Uterus (tissue), 4 donors: ENCODE data around the gene RAI14. TPM values are rescaled to one million over a fixed set of nuclear protein-coding genes. Genes with fewer than 3 reads are reported as not detected.

Experiments used
- DNase-seq, 2 donors: peaks; one replicate each; pipeline ENCODE4 v3.0.0-alpha.2; 2019 to 2020
- H3K27ac ChIP-seq, 2 donors: fragments of 200-600 bp; sonication (generic); 1 replicate in 1 of 2; 2 replicates in 1 of 2; pipeline ENCODE4 v1.5.1; 2016 to 2018
- H3K27me3 ChIP-seq, 2 donors: fragments of 200-600 bp; sonication (generic); one replicate each; pipeline ENCODE4 v1.5.1; 2018 to 2019; ENCODE audit warnings: control low read depth in 1 of 2
- H3K36me3 ChIP-seq, 2 donors: fragments of 200-600 bp; sonication (generic); one replicate each; pipeline ENCODE4 v1.5.1; 2019; ENCODE audit warnings: control low read depth in 1 of 2
- H3K4me1 ChIP-seq, 2 donors: fragments of 200-600 bp; sonication (generic); one replicate each; pipeline ENCODE4 v1.5.1; 2018 to 2019; ENCODE audit warnings: control low read depth in 1 of 2
- H3K4me3 ChIP-seq, 2 donors: fragments of 200-600 bp; sonication (generic); 1 replicate in 1 of 2; 2 replicates in 1 of 2; pipeline ENCODE4 v1.5.1; 2018 to 2019; ENCODE audit warnings: mild to moderate bottlenecking in 1 of 2
- H3K9me3 ChIP-seq, 2 donors: fragments of 200-600 bp; sonication (generic); one replicate each; pipeline ENCODE4 v1.5.1; 2019; ENCODE audit warnings: control low read depth in 1 of 2
- CTCF ChIP-seq, 4 experiments: fragments of 200-600 bp in 2 of 4; fragments of 450-650 bp in 2 of 4; sonication (generic) in 2 of 4; IDR thresholded peaks; one replicate each; pipeline ENCODE4 v1.5.1; 2016 to 2019; ENCODE audit warnings: antibody characterized with exemption in 4 of 4, mild to moderate bottlenecking in 2 of 4, moderate library complexity in 1 of 4
- POLR2A ChIP-seq, 2 donors: fragments of 450-650 bp; IDR thresholded peaks; one replicate each; pipeline ENCODE4 v1.6.1; 2016; ENCODE audit warnings: antibody characterized with exemption in 2 of 2, mild to moderate bottlenecking in 1 of 2, moderate library complexity in 1 of 2
- intact Hi-C: fragments of 100-400 bp; cut with DNase I; formaldehyde crosslinking; loops from one replicate; pipeline ENCODE4 v1.15.1; 2023; ENCODE audit warnings: low total_unique reads
- total RNA-seq, 4 donors: library from RNA; depleted of rRNA in 3 of 4; stranded (reverse); fragments of >200 nt in 3 of 4; gene quantifications; one replicate each; pipeline versions ENCODE4 v1.1.0 to v1.2.4, GENCODE V29; 2014 to 2023
- donor health status: DM: yes; HTN: yes; CAD: no.

Gene RAI14
- total RNA-seq, 4 donors from 2014 or later = 32.4 to 264 (median 117) TPM

GRCh38 chr5:34832568-34832967 is 176.4 kb downstream of the RAI14 start:
- TF ChIP-seq POLR2A (IDR thresholded peaks at IDR 0.05) (no peak), CTCF (IDR thresholded peaks at IDR 0.05) (no peak)
- H3K27ac ChIP-seq = no peak overlapping the region
- intact Hi-C loops = no loop called here
- H3K27me3 ChIP-seq = no peaks in the 10 kb centered on the region
- no peak overlapping the region for H3K4me3 ChIP-seq
- H3K36me3 ChIP-seq = no peaks in the 10 kb centered on the region
- no peaks in the 10 kb centered on the region for H3K4me1 ChIP-seq
- no peak for DNase-seq
- H3K9me3 ChIP-seq = no peaks in the 10 kb centered on the region

- DNase-seq = no peak
- Histone ChIP-seq H3K4me3 (no peak overlapping the region), H3K36me3 (no peaks in the 10 kb centered on the region), H3K4me1 (no peaks in the 10 kb centered on the region), H3K9me3 (no peaks in the 10 kb centered on the region), H3K27ac (no peak overlapping the region), H3K27me3 (no peaks in the 10 kb centered on the region)
- intact Hi-C loops = no loop called here
- TF ChIP-seq CTCF (IDR thresholded peaks at IDR 0.05) = no peak
- no peak for TF ChIP-seq POLR2A (IDR thresholded peaks at IDR 0.05)
These were observed 177.0 kb downstream of the RAI14 start for GRCh38 chr5:34833090-34833489.

GRCh38 chr5:34833976-34834793 is 178.1 kb downstream of the RAI14 start:
- Histone ChIP-seq H3K4me3 (no peak overlapping the region), H3K36me3 (no peaks in the 10 kb centered on the region), H3K4me1 (no peaks in the 10 kb centered on the region), H3K27ac (no peak overlapping the region), H3K9me3 (no peaks in the 10 kb centered on the region), H3K27me3 (no peaks in the 10 kb centered on the region)
- intact Hi-C loops = no loop called here
- DNase-seq = no peak
- no peak for TF ChIP-seq CTCF (IDR thresholded peaks at IDR 0.05)
- no peak for TF ChIP-seq POLR2A (IDR thresholded peaks at IDR 0.05)

- Histone ChIP-seq H3K9me3 (no peaks in the 10 kb centered on the region), H3K4me3 (no peak overlapping the region), H3K27ac (no peak overlapping the region), H3K27me3 (no peaks in the 10 kb centered on the region), H3K4me1 (no peaks in the 10 kb centered on the region), H3K36me3 (no peaks in the 10 kb centered on the region)
- TF ChIP-seq CTCF (IDR thresholded peaks at IDR 0.05) (no peak), POLR2A (IDR thresholded peaks at IDR 0.05) (no peak)
- intact Hi-C loops = no loop called here
- DNase-seq = no peak
These were observed 178.6 kb downstream of the RAI14 start for GRCh38 chr5:34834794-34835089.

GRCh38 chr5:34835664-34836063 is 179.5 kb downstream of the RAI14 start:
- Histone ChIP-seq H3K27ac (no peak overlapping the region), H3K4me3 (no peak overlapping the region), H3K9me3 (no peaks in the 10 kb centered on the region), H3K4me1 (no peaks in the 10 kb centered on the region), H3K36me3 (no peaks in the 10 kb centered on the region), H3K27me3 (no peaks in the 10 kb centered on the region)
- DNase-seq = no peak
- TF ChIP-seq POLR2A (IDR thresholded peaks at IDR 0.05) = no peak
- no peak for TF ChIP-seq CTCF (IDR thresholded peaks at IDR 0.05)
- intact Hi-C loops = no loop called here
